Activated naive CD4-positive, alpha-beta T cell treated with anti-CD3 and anti-CD28 coated beads, Interleukin-2, amount 50 U/mL, for 72 hours (primary cell): ENCODE results near the gene ZNF777. TPM values are rescaled to one million over a fixed set of nuclear protein-coding genes. Genes with fewer than 3 reads are reported as not detected.

Experiments
- ATAC-seq, 2 donors: fragments of 150-1000 bp; cut with Tn5 transposase; 2 replicates each; pipeline ENCODE4 v1.10.0; 2021; ENCODE audit warnings: mild to moderate bottlenecking in 2 of 2, moderate library complexity in 2 of 2
- DNase-seq, 2 donors: peaks; one replicate each; pipeline ENCODE4 v3.0.0; 2021 to 2022; ENCODE audit warnings: low spot score in 2 of 2
- H3K27ac Mint-ChIP-seq, 2 donors: one replicate each; pipeline ENCODE4 v1.8.0; 2022; ENCODE audit warnings: mild to moderate bottlenecking in 2 of 2, mixed read lengths in 2 of 2
- H3K36me3 Mint-ChIP-seq, 2 donors: one replicate each; pipeline ENCODE4 v1.8.0; 2022; ENCODE audit warnings: mixed read lengths in 2 of 2
- H3K9me3 Mint-ChIP-seq, 2 donors: one replicate each; pipeline ENCODE4 v1.8.0; 2022; ENCODE audit warnings: mixed read lengths in 2 of 2
- total RNA-seq, 2 donors: library from RNA; stranded (reverse); gene quantifications; one replicate each; pipeline ENCODE4 v1.2.3, GENCODE V29; 2022

ZNF777 gene
- total RNA-seq, 2 donors from 2014 or later = 3.5 to 12.7 TPM

DNA sequence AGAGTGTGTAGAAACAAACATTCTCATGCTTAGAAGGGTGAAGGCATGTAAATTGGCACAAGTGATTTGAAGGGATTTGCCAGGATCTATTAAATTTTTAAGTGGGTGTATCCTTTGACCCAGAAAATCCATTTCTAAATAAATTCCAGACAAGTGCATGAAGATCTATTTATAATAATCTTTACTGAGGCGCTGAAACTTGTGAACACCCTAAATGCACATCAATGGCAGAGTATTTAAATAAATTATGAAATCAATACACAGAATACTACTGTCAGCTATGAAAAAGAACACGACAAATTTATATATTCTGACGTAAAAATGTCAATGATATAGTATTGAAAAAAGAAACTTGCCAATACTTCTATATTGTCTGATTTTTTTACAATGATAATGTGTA lies 17.9 kb downstream of the ZNF777 start:
- Mint-ChIP-seq H3K9me3 (no peaks in the 10 kb centered on the region), H3K36me3 (peaks cover 0 to 12% of the 10 kb centered on the region in 2 donors), H3K27ac (no peak overlapping the region)
- ATAC-seq = no peak
- no peak for DNase-seq

DNA sequence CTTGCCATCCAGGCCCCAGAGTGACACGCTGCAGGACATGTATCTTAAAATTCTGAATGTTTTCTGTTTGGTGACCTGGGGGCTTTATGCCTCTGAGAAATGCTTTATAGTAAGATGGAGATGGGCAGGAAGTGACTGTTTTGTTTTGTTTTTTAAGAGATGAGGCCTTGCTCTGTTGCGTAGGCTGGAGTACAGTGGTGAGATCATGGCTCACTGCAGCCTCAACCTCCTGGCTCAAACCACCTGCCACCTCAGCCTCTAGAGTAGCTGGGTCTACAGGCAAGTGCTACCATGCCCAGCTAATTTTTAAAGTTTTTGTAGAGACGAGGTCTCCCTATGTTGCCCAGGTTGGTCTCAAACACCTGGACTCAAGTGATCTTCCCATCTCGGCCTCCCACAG lies 20.6 kb downstream of the ZNF777 start:
- peak; percentile 29 to 47 for ATAC-seq

DNA sequence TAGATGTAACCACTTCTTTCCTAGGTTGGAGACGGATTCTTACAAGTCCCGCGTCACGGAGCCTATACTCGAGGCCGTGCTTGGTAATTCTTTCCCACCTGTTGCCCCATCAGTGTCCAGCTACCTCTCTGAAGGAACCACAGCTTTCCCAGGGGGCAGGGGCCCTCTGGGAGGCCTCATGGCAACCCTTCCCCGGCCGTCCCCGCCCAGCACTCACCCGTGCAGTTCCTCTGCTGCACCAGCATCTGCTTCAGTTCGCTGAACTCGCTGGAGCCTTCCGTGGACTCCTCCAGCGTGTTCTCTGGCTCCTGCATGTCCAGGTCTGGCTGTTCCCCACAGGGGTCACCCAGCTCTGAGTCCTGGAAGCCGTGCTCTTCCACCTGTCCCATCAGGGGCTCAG lies 24.5 kb downstream of the ZNF777 start:
- no peaks in the 10 kb centered on the region for H3K9me3 Mint-ChIP-seq
- no peak for DNase-seq
- H3K36me3 Mint-ChIP-seq = peaks cover 12 to 16% of the 10 kb centered on the region in 2 donors
- no peak for ATAC-seq
- no peak overlapping the region for H3K27ac Mint-ChIP-seq

More for the DNA sequence above, 20.6 kb downstream of the ZNF777 start:
- H3K36me3 Mint-ChIP-seq = peaks cover 0 to 2% of the 10 kb centered on the region in 2 donors
- H3K9me3 Mint-ChIP-seq = no peaks in the 10 kb centered on the region
- DNase-seq = no peak
- peak overlapping the region in 1 of 2 donors; percentile 66 for H3K27ac Mint-ChIP-seq

DNA sequence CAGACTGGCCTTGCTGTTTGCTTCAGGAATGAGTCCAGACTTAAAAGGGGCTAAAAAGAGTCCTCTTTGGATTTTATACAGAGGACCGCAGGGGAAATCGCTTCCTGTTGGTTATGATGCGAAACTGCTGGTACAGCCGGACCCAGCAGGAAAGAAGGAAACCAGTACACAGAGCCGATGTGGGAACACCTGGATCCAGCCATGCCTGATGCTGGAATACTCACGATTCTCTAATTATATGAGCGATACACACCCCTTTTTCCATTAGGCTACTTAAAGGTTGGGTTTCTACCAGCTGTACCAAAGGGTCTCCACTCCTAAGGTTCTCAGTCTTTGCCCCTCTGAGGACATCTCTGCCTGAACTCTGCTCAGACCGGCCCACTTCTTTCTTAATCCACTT lies 27.7 kb downstream of the ZNF777 start:
- Mint-ChIP-seq H3K9me3 (no peaks in the 10 kb centered on the region), H3K36me3 (peaks cover 16 to 17% of the 10 kb centered on the region in 2 donors), H3K27ac (peak overlapping the region in 1 of 2 donors; percentile 51)
- no peak for ATAC-seq
- no peak for DNase-seq

DNA sequence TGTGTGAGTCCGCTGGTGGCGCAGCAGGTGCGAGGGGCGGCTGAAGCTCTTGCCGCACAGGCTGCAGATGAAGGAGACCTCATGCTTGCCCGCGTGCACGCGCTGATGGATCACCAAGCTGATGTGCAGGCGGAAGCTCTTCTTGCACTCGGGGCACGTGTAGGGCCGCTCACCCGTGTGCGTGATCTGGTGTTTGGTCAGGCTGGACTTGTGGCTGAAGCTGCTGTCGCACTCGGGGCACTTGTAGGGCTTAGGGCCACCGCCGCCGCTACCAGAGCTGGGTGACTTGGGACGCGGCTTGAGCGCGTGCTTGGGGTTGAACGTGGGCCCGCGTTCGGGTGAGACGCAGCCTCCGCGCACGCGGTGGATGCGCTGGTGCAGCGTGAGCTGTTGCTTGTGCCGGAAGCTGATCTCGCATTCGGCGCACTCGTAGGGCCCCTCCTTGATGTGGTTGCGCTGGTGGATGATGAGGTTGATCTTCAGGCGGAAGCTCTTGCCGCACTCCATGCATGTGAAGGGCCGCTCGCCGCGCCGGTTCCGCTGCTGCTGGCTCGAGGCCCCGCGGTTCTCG lies 28.7 kb downstream of the ZNF777 start:
- DNase-seq (no peak), ATAC-seq (no peak)
- H3K9me3 Mint-ChIP-seq = no peaks in the 10 kb centered on the region
- H3K27ac Mint-ChIP-seq = no peak overlapping the region
- peaks cover 16 to 17% of the 10 kb centered on the region in 2 donors for H3K36me3 Mint-ChIP-seq

DNA sequence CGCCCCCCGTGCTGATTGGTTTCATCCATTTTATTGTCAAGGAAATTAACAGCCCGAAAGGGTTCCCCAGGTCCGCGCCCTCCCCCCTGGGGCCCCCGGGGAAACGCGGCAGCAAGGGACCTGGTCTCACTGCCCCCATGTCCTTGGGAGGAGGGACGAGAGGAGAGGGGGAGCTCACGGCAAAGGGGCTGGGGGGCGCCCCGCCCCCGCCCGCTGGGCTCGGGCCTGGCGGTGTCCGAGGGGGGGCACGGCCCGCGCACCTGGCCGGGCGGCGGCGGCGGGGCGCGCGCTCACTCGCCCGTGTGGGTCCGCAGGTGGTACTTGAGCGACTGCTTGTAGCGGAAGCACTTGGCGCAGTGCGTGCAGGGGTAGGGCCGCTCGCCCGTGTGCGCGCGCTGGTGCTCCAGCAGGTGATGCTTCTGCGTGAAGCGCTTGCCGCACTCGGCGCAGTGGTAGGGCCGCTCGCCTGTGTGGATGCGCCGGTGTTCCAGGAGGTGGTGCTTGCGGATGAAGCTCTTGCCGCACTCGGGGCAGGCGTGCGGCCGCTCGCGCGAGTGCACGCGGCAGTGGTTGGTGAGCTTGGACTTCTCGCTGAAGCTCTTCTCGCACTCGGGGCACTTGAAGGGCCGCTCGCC lies 29.3 kb downstream of the ZNF777 start:
- no peak for DNase-seq
- Mint-ChIP-seq H3K9me3 (no peaks in the 10 kb centered on the region), H3K27ac (no peak overlapping the region), H3K36me3 (peaks cover 16 to 17% of the 10 kb centered on the region in 2 donors)
- no peak for ATAC-seq

DNA sequence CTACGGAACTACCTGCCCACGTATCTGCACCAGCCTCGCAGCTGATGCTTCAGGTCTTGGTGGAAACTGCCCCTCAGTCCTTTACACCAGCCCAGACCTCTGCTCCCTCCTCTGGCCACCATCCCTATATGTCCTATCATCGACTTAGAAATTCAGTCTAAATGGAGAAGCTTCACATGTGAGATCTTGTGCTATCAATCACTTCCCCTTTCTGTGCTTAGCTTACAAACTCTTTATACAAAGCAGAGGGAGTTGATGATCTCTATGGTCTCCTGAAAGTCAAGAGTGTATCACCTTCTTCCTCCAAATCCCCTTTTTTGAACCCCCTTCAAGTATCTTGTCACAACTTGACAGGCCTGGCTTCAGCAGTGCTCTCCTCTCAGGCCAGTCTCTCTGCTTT lies 30.7 kb downstream of the ZNF777 start:
- ATAC-seq (no peak), DNase-seq (no peak)
- Mint-ChIP-seq H3K36me3 (peaks cover 16 to 17% of the 10 kb centered on the region in 2 donors), H3K27ac (no peak overlapping the region), H3K9me3 (no peaks in the 10 kb centered on the region)

DNA sequence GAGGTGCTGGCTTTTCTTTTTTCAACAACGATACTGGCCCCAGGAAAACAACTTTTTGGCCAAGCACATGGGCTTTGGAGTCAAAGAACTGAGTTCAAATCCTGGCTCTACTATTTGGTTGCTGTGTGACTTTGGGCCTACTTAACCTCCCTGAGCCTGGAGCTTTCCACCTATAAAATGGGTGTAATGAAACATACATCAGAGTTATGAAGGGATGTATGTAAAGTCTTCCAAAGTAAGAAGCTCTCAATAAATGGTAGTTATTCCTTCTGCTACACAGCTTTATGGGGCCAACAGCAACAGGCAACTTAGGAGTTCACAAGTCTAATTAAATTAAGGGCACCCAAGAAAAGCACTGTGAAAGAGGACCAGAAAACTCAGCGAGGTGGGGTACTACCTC lies 33.0 kb downstream of the ZNF777 start:
- no peak for ATAC-seq
- no peak for DNase-seq
- H3K9me3 Mint-ChIP-seq = no peaks in the 10 kb centered on the region
- H3K36me3 Mint-ChIP-seq = peaks cover 8 to 9% of the 10 kb centered on the region in 2 donors
- no peak overlapping the region for H3K27ac Mint-ChIP-seq

DNA sequence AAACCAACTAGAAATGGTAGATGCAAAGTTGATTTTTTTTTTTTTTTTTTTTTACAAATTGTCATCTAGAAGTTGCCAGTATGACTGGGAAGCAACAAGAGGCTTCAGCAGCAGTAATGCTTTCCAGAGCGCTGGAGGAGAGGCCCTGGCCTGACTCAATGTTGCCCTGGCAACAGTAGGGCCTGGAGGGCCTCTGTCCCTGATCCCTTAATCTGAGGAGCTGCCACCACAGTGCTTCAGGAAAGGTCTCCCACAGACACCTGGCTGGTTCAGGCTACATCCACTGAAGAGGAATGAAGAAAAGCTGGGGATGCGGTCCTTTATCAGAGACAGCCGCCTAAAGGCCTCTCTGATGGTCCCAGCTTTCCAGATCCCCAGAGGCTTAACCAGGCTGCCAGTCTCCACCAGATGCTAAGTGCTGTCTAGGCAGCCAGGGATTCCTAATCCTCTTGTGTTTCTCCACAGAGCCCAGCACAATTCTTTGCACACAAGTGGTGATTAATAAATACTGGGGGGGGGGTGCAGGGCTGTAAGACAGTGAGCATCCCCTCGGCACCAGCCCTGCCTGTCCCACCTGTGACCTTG lies 33.7 kb downstream of the ZNF777 start:
- H3K9me3 Mint-ChIP-seq = no peaks in the 10 kb centered on the region
- ATAC-seq = no peak
- H3K27ac Mint-ChIP-seq = no peak overlapping the region

DNA sequence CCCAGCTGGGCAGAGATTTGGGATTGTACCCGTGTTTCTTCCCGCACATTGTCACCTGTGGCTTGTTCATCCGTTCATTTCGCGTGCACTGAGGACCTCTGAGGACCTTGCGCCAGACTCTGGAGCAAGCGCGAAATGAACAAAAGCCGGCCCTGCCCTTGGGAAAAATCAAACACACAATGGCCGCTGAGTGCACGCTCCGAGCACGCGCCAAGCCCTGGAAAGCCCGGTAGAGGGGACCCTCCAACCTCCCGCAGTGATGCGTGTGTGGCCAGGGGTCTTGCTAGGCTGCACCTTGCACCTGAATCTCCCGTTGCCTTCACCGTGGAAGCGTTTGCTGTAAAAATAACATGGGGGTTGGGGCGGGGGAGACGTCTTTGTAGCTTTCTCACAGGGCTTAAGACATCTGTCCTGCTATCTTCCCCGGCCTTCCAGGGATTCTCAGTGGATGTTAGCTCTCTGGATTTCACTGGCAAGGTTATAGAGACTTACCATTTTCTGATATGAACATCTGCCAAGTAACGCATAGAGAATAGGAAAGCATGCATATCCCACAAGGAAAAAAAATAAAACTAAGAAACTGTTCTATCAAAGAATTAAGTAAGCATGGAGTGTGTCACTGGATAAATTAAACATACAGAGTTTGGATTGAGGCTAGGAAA lies 37.3 kb downstream of the ZNF777 start:
- H3K36me3 Mint-ChIP-seq = peaks cover 0 to 4% of the 10 kb centered on the region in 2 donors
- H3K27ac Mint-ChIP-seq = no peak overlapping the region
- no peak for DNase-seq
- no peak for ATAC-seq
- no peaks in the 10 kb centered on the region for H3K9me3 Mint-ChIP-seq

More for the DNA sequence above, 33.7 kb downstream of the ZNF777 start:
- H3K36me3 Mint-ChIP-seq = peaks cover 4 to 5% of the 10 kb centered on the region in 2 donors
- DNase-seq = no peak

DNA sequence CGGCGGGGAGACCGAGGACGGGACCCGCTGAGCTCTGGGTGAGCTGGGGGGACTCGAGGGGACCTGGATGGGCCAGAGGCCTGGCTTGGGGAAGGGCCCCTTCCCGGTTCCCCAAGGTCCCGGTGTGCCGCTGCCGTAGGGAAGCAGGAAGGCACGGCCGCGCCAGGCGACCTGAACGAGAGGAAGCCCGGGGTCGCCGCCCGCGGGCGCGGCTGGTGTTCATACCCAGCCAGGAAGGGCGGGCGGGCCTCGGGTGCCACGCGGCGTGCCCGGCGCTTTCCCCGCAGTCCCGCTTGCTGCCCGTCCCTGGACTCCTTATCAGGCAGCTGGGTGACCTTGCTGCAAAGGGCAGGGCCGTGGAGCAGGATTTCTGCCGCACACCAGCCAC lies 38.0 kb downstream of the ZNF777 start:
- no peaks in the 10 kb centered on the region for H3K9me3 Mint-ChIP-seq
- H3K36me3 Mint-ChIP-seq = no peaks in the 10 kb centered on the region
- ATAC-seq (peak; percentile 1 to 12), DNase-seq (peak; percentile 37 to 62)
- H3K27ac Mint-ChIP-seq = no peak overlapping the region

DNA sequence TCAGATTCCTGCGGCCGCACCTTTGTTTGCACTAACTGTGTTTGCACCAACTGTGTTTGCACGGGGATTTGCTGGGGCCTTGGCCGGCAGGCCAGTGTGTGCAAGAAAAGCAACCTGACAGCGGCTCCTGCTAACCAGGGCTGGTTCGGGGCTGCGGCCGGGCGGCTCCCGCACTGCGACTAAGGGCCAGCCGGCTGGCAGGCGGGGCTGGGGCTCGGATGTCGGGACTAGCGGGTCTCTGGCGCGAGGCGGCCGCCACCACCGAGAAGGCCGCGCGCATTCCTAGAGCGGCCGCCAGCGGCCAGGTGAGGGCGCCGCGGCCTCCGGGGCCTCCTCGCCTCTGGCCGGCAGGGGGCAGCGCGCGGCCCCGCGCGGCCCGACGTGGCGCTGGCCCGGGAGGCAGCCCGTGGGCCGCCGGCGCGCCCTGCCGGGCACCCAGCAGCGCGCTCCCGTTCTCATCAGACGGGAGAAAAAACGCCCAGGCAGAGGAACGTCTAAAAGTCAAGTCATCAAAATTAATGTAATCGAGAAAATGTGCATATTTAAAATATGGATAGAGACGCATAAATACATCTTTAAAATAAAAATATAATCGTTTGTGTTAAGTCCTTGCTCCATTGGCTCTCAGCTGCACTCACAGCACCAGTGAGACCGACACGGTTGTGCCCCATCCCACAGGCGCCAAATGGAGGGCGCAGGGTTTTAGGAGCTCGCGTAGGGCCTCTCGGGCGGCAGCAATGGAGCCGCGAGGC lies 38.5 kb downstream of the ZNF777 start:
- Mint-ChIP-seq H3K9me3 (no peaks in the 10 kb centered on the region), H3K36me3 (no peaks in the 10 kb centered on the region), H3K27ac (peak overlapping the region in 1 of 2 donors; percentile 78)
- DNase-seq (peak; percentile 83 to 84), ATAC-seq (peak; percentile 98 to 99)

DNA sequence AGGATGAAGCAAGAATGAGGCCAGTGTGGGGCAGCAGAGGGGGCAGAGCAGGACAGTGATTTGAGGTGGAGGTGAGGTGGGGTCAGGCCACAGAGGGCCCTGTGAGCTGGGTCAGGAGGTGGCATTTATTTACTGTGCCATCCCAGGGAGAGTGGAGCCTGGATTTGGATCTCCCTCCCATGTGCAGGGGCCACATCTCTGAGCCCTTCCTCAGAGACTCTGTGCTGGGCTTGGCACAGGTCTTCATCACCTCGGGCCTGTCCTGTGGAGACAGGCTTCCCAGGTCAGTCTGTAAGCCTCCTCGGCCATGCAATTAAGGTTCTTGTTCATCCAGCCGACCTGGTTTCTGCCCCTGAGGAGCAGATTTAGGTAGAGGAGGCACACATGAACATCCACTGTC lies 40.9 kb downstream of the ZNF777 start:
- no peaks in the 10 kb centered on the region for H3K9me3 Mint-ChIP-seq
- ATAC-seq = no peak
- peak overlapping the region in 1 of 2 donors; percentile 68 for H3K27ac Mint-ChIP-seq
- no peak for DNase-seq
- H3K36me3 Mint-ChIP-seq = no peaks in the 10 kb centered on the region

DNA sequence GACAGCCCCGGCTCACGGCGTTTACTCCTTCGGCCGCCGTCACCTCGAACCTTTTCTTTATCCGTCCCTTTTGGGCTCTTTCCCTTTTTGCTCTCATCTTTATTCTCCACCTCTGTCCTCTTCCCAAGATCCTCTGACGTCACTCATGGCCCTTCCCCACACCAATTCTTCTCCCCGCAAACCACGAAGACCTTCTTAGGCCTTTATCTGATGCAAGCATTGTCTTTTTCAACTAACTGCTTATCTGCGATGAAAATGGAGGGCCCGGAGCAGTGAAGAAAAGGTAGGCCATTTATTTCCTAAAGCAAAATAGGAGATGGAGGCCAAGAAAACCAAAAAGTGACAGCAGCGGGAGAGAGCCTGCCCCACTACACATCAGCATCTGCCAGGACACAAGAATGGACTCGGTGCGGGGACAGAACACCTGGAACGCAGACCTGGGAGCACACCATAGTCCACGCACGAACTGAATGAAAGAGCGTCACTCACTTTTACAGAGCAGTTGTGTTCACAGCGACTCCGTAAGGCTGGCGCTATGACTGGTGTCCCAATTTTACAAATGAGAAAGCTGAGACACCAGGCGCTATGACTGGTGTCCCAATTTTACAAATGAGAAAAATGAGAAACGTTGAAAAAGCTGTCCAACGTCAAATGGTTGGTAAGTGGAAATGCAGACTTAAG lies 45.3 kb downstream of the ZNF777 start:
- peak in 1 of 2 donors; percentile 42 for ATAC-seq
- H3K36me3 Mint-ChIP-seq = no peaks in the 10 kb centered on the region
- no peaks in the 10 kb centered on the region for H3K9me3 Mint-ChIP-seq
- DNase-seq = no peak
- peak overlapping the region; percentile 66 to 88 for H3K27ac Mint-ChIP-seq

DNA sequence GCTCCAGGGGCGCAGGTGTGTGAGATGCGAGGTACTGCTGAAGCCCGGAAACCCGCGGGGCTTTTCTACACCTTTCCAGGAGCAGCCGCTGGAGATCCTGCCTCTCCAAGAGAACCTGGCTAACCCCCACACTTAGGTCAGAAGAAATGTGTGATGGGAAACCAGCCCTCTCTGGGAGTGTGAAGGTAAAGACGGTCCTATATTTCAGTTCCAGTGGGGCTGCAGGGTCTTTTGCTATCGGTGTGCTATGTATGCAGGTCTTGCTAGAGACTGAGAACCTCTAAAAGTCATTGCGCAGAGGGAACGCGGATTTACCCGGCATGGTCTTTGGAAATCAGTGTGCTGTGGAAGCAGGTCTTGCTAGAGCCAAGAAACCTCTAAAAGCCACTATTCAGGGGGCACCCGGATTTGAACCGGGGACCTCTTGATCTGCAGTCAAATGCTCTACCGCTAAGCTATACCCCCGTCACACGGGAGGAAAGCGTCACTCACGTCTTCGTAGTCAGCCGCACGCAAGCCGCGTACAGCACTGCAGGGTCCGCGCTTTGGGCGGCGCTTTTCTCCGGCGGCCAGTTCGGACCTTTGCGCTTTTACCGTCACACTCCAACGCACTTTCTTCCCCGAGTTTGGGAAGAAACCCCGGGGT lies 46.0 kb downstream of the ZNF777 start:
- Mint-ChIP-seq H3K36me3 (no peaks in the 10 kb centered on the region), H3K27ac (peak overlapping the region; percentile 66 to 88), H3K9me3 (no peaks in the 10 kb centered on the region)
- ATAC-seq (peak; percentile 64 to 86), DNase-seq (peak; percentile 43 to 67)

DNA sequence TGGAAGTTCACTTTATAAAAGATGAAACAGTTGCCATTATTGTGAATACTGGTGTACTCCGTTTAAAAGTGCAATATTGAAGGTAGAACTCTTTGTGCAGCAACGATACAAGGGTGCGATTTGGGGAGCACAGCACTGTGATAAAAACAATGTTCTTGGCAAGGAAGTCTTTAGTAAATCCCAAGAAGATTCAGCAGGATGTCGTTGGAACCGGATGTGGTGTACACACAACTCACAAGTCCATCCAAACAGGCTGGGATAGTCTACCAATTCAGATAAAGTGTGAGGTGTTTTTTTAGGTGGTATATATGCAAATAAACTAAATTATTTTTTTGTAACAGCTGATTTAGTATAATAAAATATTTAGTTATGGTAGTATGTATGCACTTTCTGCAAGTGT lies 46.7 kb downstream of the ZNF777 start:
- Mint-ChIP-seq H3K36me3 (no peaks in the 10 kb centered on the region), H3K27ac (no peak overlapping the region), H3K9me3 (no peaks in the 10 kb centered on the region)
- no peak for ATAC-seq
- DNase-seq = no peak
